ENCODE results near the gene SPTBN4.
"Not testable (repeated sequence)": the region's sequence is repeated elsewhere in the genome, so short reads cannot be mapped to it uniquely, and the experiment has no call there.

SPTBN4 gene

DNA sequence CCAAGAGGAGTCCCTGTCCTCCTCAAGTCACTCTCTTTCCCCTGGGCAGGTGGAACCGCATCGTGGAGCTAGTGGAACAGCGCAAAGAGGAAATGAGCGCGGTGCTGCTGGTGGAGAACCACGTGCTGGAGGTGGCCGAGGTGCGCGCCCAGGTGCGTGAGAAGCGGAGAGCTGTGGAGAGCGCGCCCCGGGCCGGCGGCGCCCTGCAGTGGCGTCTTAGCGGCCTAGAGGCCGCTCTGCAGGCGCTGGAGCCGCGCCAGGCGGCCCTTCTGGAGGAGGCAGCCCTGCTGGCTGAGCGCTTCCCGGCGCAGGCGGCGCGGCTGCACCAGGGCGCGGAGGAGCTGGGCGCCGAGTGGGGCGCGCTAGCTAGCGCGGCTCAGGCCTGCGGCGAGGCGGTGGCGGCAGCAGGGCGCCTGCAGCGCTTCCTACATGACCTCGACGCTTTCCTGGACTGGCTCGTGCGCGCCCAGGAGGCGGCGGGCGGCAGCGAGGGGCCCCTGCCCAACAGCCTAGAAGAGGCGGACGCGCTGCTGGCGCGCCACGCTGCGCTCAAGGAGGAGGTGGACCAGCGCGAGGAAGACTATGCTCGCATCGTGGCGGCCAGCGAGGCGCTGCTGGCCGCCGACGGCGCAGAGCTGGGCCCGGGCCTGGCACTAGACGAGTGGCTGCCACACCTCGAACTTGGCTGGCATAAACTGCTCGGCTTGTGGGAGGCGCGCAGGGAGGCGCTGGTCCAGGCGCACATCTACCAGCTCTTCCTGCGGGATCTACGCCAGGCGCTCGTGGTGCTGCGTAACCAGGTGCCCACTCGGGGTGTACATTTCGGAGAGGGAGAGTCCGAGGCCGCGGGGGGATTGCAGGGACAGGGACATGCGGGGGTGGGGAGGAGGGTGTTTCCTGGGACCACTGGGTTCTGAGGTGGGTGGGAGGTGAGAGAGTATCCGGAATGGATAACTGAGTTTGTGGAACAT, 52.8 kb downstream of the SPTBN4 start:
- TF ChIP-seq, protein P1, sequence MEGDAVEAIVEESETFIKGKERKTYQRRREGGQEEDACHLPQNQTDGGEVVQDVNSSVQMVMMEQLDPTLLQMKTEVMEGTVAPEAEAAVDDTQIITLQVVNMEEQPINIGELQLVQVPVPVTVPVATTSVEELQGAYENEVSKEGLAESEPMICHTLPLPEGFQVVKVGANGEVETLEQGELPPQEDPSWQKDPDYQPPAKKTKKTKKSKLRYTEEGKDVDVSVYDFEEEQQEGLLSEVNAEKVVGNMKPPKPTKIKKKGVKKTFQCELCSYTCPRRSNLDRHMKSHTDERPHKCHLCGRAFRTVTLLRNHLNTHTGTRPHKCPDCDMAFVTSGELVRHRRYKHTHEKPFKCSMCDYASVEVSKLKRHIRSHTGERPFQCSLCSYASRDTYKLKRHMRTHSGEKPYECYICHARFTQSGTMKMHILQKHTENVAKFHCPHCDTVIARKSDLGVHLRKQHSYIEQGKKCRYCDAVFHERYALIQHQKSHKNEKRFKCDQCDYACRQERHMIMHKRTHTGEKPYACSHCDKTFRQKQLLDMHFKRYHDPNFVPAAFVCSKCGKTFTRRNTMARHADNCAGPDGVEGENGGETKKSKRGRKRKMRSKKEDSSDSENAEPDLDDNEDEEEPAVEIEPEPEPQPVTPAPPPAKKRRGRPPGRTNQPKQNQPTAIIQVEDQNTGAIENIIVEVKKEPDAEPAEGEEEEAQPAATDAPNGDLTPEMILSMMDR (IDR thresholded peaks at IDR 0.05; ENCODE audit: control extremely low read depth, extremely low read depth, low read depth, missing control alignments): no peak
- DNase-seq (ENCODE audit: extremely low spot score): no peak
- CTCF ChIA-PET: interaction anchor here (1.6 to 1.7 kb wide), 2 partner anchors 34 to 115 kb away, joined by 4 to 5 read pairs; no protein-coding TSS in a partner anchor
- POLR2A ChIA-PET: interaction anchor here (0.7 kb wide), 1 partner anchor 175 kb away, joined by 7 read pairs; no protein-coding TSS in a partner anchor

DNA sequence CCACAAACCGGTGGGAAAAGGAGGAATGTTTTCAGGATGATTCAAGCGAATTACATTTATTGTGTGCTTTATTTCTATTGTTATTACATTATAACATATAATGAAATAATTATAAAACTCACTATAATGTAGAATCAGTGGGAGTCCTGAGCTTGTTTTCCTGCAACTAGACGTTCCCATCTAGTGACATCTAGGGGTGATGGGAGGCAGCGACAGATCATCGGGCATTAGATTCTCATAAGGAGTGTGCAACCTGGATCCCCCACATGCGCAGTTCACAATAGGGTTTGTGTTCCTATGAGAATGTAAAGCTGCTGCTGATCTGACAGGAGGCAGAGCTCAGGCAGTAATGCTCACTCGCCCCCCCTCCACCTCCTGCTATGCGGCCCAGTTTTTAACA, 54.5 kb downstream of the SPTBN4 start:
- ChIA-PET POLR2A (no interaction called here), CTCF (interaction anchor here (0.8 to 4.1 kb wide), 4 partner anchors 11 to 114 kb away, joined by 3 to 23 read pairs (median 4); partner anchors contain the start of gene BLVRB)
- no peak for DNase-seq (ENCODE audit: extremely low spot score)
- TF ChIP-seq, protein P1 (IDR thresholded peaks at IDR 0.05; ENCODE audit: control extremely low read depth, extremely low read depth, low read depth, missing control alignments): peak; percentile 12

DNA sequence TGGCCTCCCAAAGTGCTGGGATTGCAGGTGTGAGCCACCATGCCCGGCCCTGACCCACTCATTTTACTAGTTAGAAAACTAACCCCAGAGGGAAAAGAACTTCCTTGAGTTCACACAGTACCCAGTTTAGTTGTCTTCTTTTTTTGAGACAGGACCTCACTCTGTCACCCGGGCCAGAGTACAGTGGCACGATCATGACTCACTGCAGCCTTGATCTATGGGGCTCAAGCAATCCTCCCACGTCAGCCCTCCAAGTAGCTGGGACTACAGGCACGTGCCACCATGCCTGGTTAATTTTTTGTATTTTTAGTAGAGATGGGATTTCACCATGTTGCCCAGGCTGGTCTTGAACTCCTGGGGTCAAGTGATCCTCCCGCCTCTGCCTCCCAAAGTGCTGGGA, 55.1 kb downstream of the SPTBN4 start:
- POLR2A ChIA-PET; DNase-seq (ENCODE audit: extremely low spot score): not testable (repeated sequence)
- CTCF ChIA-PET: interaction anchor here (0.8 to 4.1 kb wide), 4 partner anchors 11 to 113 kb away, joined by 3 to 23 read pairs (median 4); partner anchors contain the start of gene BLVRB

DNA sequence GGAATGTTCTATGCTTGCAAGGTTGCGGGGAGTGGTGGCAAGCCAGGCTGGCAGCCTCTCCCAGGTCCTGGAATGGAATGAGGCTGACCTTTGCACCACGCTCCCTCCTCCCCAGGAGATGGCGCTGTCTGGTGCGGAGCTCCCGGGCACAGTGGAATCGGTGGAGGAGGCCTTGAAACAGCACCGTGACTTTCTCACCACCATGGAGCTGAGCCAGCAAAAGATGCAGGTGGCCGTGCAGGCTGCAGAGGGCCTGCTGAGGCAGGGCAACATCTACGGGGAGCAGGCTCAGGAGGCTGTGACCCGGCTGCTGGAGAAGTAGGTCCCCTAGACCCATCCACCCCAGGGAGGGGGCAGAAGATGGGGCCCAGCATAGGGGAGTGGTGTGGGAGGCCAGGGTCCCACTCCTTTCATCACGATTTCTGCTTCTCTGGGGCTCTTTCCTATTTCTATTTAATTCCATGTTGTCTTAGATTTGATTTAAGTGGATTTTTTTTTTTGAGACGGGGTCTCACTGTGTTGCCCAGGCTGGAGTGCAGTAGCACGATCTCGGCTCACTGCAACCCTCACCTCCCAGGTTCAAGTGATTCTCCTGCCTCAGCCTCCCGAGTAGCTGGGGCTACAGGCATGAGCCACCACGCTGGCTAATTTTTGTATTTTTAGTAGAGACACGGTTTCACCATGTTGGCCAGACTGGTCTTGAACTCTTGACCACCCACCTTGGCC, 56.7 kb downstream of the SPTBN4 start:
- POLR2A ChIA-PET: no interaction called here
- TF ChIP-seq, protein P1 (IDR thresholded peaks at IDR 0.05; ENCODE audit: control extremely low read depth, extremely low read depth, low read depth, missing control alignments): peak; percentile 73
- DNase-seq (ENCODE audit: extremely low spot score): peak; percentile 68
- CTCF ChIA-PET: interaction anchor here (0.7 to 4.1 kb wide), 14 partner anchors 8 to 112 kb away, joined by 3 to 23 read pairs (median 4); partner anchors contain the start of gene BLVRB

DNA sequence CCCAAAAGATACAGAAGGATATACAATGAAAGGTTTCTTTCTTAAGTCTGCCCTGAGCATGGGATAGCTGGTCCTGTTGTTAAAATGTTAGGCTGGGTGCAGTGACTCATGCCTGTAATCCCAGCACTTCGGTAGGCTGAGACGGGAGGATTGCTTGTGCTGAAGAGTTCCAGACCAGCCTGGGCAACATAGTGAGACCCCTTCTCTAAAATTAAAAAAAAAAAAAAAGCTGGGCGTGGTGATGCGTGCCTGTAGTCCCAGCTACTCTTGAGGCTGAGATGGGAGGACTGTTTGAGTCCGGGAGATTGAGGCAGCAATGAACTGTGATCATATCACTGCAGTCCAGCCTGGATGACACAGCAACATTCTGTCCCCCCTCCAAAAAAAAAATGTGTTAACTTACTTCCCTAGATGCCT, 57.3 kb downstream of the SPTBN4 start:
- ChIA-PET CTCF (interaction anchor here (1.0 to 4.1 kb wide), 7 partner anchors 9 to 111 kb away, joined by 3 to 23 read pairs (median 4); partner anchors contain the start of gene BLVRB), POLR2A (no interaction called here)
- DNase-seq (ENCODE audit: extremely low spot score): no peak
- TF ChIP-seq, protein P1 (IDR thresholded peaks at IDR 0.05; ENCODE audit: control extremely low read depth, extremely low read depth, low read depth, missing control alignments): no peak

DNA sequence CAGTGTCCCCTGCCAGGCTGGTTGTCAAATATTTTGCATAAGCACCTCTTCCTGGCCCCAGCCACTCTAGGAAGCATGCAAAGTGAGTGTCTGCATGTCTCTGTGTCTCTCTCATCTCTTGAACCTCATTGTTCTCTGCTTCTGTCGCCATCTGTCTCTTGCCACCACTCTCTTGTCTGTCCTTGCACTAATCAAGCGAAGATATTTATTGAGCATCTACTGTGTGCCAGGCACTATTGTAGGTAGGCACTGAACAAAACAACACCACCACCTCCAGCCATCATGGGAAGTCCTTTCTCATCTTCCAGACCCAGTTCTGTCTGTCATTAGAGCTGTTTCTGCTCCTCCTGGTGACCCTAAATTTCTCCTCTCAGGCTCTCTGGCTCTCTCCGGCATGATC, 57.9 kb downstream of the SPTBN4 start:
- ChIA-PET CTCF (interaction anchor here (0.9 to 4.1 kb wide), 8 partner anchors 8 to 111 kb away, joined by 3 to 23 read pairs (median 4); partner anchors contain the start of gene BLVRB), POLR2A (no interaction called here)
- DNase-seq (ENCODE audit: extremely low spot score): no peak
- TF ChIP-seq, protein P1 (IDR thresholded peaks at IDR 0.05; ENCODE audit: control extremely low read depth, extremely low read depth, low read depth, missing control alignments): no peak
